ENCODE data around the gene FOLR2. TPM values are rescaled to one million over a fixed set of nuclear protein-coding genes. Genes with fewer than 3 reads are reported as not detected.

Gene FOLR2
- total RNA-seq, 1 experiment from 2014 or later, result not detected

DNA sequence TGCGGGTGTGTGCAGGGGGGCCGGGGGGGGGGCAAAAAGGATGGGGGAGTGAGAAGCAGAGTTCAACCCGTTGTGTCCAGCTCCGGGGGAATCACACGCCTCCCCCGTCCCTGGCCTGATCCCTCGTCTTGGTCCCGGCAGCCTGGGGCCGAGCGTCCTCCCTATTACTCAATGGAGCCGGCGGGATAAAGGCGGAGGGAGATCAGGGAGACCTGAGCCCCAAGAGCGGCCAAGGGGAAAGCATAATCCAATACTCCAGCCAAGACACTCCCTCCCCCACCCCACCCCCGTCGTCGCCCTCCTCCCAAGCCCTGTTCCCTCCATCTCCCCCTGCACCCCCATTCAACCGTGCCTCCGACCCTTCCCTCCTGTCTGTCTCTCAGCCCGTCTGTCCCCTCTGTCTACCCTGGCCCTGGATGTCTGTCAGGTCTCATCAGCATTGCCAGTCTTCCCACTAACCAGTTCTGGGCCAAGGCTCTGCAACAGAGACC lies 24.7 kb downstream of the FOLR2 start:
- CTCF ChIA-PET, result interaction anchor here (1.2 kb wide), 1 partner anchor 190 kb away, joined by 4 read pairs; no protein-coding TSS in a partner anchor
- TF ChIP-seq, protein P1, sequence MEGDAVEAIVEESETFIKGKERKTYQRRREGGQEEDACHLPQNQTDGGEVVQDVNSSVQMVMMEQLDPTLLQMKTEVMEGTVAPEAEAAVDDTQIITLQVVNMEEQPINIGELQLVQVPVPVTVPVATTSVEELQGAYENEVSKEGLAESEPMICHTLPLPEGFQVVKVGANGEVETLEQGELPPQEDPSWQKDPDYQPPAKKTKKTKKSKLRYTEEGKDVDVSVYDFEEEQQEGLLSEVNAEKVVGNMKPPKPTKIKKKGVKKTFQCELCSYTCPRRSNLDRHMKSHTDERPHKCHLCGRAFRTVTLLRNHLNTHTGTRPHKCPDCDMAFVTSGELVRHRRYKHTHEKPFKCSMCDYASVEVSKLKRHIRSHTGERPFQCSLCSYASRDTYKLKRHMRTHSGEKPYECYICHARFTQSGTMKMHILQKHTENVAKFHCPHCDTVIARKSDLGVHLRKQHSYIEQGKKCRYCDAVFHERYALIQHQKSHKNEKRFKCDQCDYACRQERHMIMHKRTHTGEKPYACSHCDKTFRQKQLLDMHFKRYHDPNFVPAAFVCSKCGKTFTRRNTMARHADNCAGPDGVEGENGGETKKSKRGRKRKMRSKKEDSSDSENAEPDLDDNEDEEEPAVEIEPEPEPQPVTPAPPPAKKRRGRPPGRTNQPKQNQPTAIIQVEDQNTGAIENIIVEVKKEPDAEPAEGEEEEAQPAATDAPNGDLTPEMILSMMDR (IDR thresholded peaks at IDR 0.05), result no peak
- no peak for TF ChIP-seq POLR2AphosphoS5 (IDR thresholded peaks at IDR 0.05; ENCODE audit: low read depth, low read length)
- TF ChIP-seq SIN3A (IDR thresholded peaks at IDR 0.05; ENCODE audit: borderline replicate concordance, insufficient read depth, low read depth, low read length), result no peak
- no peak for TF ChIP-seq TCF7L2 (IDR thresholded peaks at IDR 0.05; ENCODE audit: low read depth, low read length)
- TF ChIP-seq, protein P2, sequence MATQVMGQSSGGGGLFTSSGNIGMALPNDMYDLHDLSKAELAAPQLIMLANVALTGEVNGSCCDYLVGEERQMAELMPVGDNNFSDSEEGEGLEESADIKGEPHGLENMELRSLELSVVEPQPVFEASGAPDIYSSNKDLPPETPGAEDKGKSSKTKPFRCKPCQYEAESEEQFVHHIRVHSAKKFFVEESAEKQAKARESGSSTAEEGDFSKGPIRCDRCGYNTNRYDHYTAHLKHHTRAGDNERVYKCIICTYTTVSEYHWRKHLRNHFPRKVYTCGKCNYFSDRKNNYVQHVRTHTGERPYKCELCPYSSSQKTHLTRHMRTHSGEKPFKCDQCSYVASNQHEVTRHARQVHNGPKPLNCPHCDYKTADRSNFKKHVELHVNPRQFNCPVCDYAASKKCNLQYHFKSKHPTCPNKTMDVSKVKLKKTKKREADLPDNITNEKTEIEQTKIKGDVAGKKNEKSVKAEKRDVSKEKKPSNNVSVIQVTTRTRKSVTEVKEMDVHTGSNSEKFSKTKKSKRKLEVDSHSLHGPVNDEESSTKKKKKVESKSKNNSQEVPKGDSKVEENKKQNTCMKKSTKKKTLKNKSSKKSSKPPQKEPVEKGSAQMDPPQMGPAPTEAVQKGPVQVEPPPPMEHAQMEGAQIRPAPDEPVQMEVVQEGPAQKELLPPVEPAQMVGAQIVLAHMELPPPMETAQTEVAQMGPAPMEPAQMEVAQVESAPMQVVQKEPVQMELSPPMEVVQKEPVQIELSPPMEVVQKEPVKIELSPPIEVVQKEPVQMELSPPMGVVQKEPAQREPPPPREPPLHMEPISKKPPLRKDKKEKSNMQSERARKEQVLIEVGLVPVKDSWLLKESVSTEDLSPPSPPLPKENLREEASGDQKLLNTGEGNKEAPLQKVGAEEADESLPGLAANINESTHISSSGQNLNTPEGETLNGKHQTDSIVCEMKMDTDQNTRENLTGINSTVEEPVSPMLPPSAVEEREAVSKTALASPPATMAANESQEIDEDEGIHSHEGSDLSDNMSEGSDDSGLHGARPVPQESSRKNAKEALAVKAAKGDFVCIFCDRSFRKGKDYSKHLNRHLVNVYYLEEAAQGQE (IDR thresholded peaks at IDR 0.05; ENCODE audit: insufficient read depth in 1 of 2, low read depth in 2 of 2, low read length in 1 of 2), result no peak
- Histone ChIP-seq H3K36me3 (ENCODE audit: control insufficient read depth, insufficient read depth, low read length) (peaks cover 5% of the 10 kb centered on the region), H3K4me3 (ENCODE audit: low read depth in 2 of 2, low read length in 2 of 2) (peak overlapping the region in 1 of 2 experiments; percentile 28; a peak in 1 of 4 replicates), H3K9me3 (ENCODE audit: control insufficient read depth, insufficient read depth, low read depth, low read length) (no peaks in the 10 kb centered on the region), H3K27me3 (ENCODE audit: control insufficient read depth, insufficient read depth, low read length) (0 out of 2 replicates have a peak, but pooled peaks cover 2% of the 10 kb centered on the region), H3K27ac (ENCODE audit: low read length) (no peak overlapping the region), H3K4me1 (ENCODE audit: control insufficient read depth, insufficient read depth, low read length) (peaks cover 15% of the 10 kb centered on the region)
- in situ Hi-C loops (cut with HindIII; ENCODE audit: low pct_unique_long_range_greater_than_20kb, low sequenced_read_pairs), result no loop called here
- no peak for ATAC-seq
- BruUV-seq (replicated peaks), result no TSS peak
- POLR2A ChIA-PET, result no interaction called here
- no peak for DNase-seq (ENCODE audit: low read depth, low spot score)
- intact Hi-C loops (cut with micrococcal nuclease; ENCODE audit: unreplicated experiment), result no loop called here

DNA sequence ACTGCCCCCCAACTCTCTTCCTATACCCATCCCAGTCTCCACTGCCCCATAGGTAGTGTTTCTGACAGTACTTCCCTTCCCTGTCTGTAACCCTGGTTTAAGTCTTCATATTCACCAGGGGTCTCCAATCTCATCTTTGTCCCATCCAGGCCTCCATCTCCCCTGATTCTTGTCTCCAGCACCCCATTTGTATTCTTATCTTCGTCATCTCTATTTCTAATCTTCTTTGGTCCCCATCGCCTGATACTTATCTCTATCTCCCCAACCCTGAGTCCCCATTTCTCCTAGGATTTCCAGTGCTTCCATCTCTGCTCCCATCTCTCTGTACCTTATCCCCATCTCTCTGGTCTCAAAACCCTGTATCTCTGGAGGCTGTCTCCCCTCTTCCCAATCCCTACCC lies 25.5 kb downstream of the FOLR2 start:
- Histone ChIP-seq H3K4me3 (ENCODE audit: low read depth in 2 of 2, low read length in 2 of 2) (peak overlapping the region in 1 of 2 experiments; percentile 20; a peak in 1 of 4 replicates), H3K27me3 (ENCODE audit: control insufficient read depth, insufficient read depth, low read length) (0 out of 2 replicates have a peak, but pooled peaks cover 2% of the 10 kb centered on the region), H3K4me1 (ENCODE audit: control insufficient read depth, insufficient read depth, low read length) (peaks cover 15% of the 10 kb centered on the region), H3K9me3 (ENCODE audit: control insufficient read depth, insufficient read depth, low read depth, low read length) (no peaks in the 10 kb centered on the region), H3K36me3 (ENCODE audit: control insufficient read depth, insufficient read depth, low read length) (peaks cover 2% of the 10 kb centered on the region), H3K27ac (ENCODE audit: low read length) (no peak overlapping the region)
- intact Hi-C loops (cut with micrococcal nuclease; ENCODE audit: unreplicated experiment) (no loop called here), in situ Hi-C loops (cut with HindIII; ENCODE audit: low pct_unique_long_range_greater_than_20kb, low sequenced_read_pairs) (no loop called here)
- BruUV-seq (replicated peaks), result no TSS peak
- ATAC-seq, result no peak
- DNase-seq (ENCODE audit: low read depth, low spot score), result no peak
- ChIA-PET CTCF (no interaction called here), POLR2A (no interaction called here)
- TF ChIP-seq, protein P1 (IDR thresholded peaks at IDR 0.05), result no peak
- TF ChIP-seq, protein P2 (IDR thresholded peaks at IDR 0.05; ENCODE audit: insufficient read depth in 1 of 2, low read depth in 2 of 2, low read length in 1 of 2), result no peak
- TF ChIP-seq TCF7L2 (IDR thresholded peaks at IDR 0.05; ENCODE audit: low read depth, low read length), result no peak
- no peak for TF ChIP-seq SIN3A (IDR thresholded peaks at IDR 0.05; ENCODE audit: borderline replicate concordance, insufficient read depth, low read depth, low read length)
- no peak for TF ChIP-seq POLR2AphosphoS5 (IDR thresholded peaks at IDR 0.05; ENCODE audit: low read depth, low read length)

Data from Panc1 (cell line).